ENCODE results near the gene SCAF4.

DNA sequence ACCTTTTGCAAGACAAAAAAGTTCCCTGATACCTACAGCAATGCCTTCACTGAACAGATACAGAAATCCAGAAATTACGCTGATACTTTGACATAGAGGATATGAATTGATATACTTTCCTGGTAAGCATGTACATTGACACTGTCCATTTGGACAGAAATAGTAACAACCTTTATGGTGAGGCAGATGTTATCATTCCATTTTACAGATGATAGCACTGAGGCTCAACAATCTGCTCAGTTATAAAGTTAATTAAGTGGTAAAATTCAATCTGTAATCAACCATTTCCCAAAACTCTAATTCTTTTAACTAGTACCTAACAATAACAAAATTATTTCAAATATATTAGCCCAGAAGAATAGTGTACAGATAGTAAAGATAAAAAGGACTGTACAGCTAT lies 20.6 kb downstream of the SCAF4 start:
- TF ChIP-seq, protein P1, sequence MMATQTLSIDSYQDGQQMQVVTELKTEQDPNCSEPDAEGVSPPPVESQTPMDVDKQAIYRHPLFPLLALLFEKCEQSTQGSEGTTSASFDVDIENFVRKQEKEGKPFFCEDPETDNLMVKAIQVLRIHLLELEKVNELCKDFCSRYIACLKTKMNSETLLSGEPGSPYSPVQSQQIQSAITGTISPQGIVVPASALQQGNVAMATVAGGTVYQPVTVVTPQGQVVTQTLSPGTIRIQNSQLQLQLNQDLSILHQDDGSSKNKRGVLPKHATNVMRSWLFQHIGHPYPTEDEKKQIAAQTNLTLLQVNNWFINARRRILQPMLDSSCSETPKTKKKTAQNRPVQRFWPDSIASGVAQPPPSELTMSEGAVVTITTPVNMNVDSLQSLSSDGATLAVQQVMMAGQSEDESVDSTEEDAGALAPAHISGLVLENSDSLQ (IDR thresholded peaks at IDR 0.05) = no peak
- TF ChIP-seq ZC3H11A (IDR thresholded peaks at IDR 0.05; ENCODE audit: low read depth, low read length) (no peak), ZNF174 (CRISPR knock-in tag; IDR thresholded peaks at IDR 0.05) (no peak), ZKSCAN3 (CRISPR knock-in tag; IDR thresholded peaks at IDR 0.05) (no peak), TAF1 (IDR thresholded peaks at IDR 0.05; ENCODE audit: control insufficient read depth, extremely low read depth, insufficient read depth, low read length, severe bottlenecking) (no peak)

All from K562 (cell line).